HT-29 (cell line): ENCODE measurements around the gene RPS21. TPM values are rescaled to one million over a fixed set of nuclear protein-coding genes. Genes with fewer than 3 reads are reported as not detected.
A peak's percentile ranks its signal among the peaks of the same experiment; 100 is the strongest.

Experiments used
- DNase-seq: peaks from one replicate; pipeline ENCODE4 v3.0.0-alpha.2; 2015; ENCODE audit warnings: low spot score
- total RNA-seq: library from RNA; depleted of rRNA; stranded (reverse); fragments of >200 nt; shearing (Covaris generic); gene quantifications from 2 replicates; pipeline ENCODE4 v1.2.3, GENCODE V29; 2014

Gene RPS21
- total RNA-seq, 1 experiment from 2014 or later = 3,073 TPM

- no peak for DNase-seq
Measured at GRCh38 chr20:62354031-62354808, 32.7 kb upstream of the RPS21 start.

GRCh38 chr20:62354811-62355341 is 32.0 kb upstream of the RPS21 start:
- DNase-seq = no peak

GRCh38 chr20:62355516-62355877 is 31.4 kb upstream of the RPS21 start:
- DNase-seq = peak; percentile 58

- DNase-seq = no peak
Measured at GRCh38 chr20:62355878-62356588, 30.9 kb upstream of the RPS21 start.

- DNase-seq = no peak
Measured at GRCh38 chr20:62356589-62357186, 30.2 kb upstream of the RPS21 start.

- peak; percentile 84 for DNase-seq
Measured at GRCh38 chr20:62357187-62357667, 29.7 kb upstream of the RPS21 start.

GRCh38 chr20:62357681-62358080 is 29.2 kb upstream of the RPS21 start:
- no peak for DNase-seq

- peak; percentile 90 for DNase-seq
Measured at GRCh38 chr20:62358171-62359042, 28.5 kb upstream of the RPS21 start.

GRCh38 chr20:62359043-62359490 is 27.8 kb upstream of the RPS21 start:
- DNase-seq = peak; percentile 82

GRCh38 chr20:62359491-62360121 is 27.3 kb upstream of the RPS21 start:
- DNase-seq = peak; percentile 81

GRCh38 chr20:62360854-62361798 is 25.8 kb upstream of the RPS21 start:
- peak; percentile 82 for DNase-seq

GRCh38 chr20:62361799-62362589 is 24.9 kb upstream of the RPS21 start:
- peak; percentile 85 for DNase-seq

GRCh38 chr20:62362590-62362940 is 24.3 kb upstream of the RPS21 start:
- no peak for DNase-seq

- DNase-seq = peak; percentile 54
Measured at GRCh38 chr20:62362991-62363919, 23.6 kb upstream of the RPS21 start.

- peak; percentile 65 for DNase-seq
Measured at GRCh38 chr20:62363920-62364851, 22.7 kb upstream of the RPS21 start.

GRCh38 chr20:62364911-62365736 is 21.8 kb upstream of the RPS21 start:
- peak; percentile 80 for DNase-seq
